Neural cell (in vitro differentiated cells): ENCODE results near the gene ATOH8. TPM values are rescaled to one million over a fixed set of nuclear protein-coding genes. Genes with fewer than 3 reads are reported as not detected.

ENCODE experiments used
- H2AFZ ChIP-seq: fragments of 200-600, 300-800 bp; sonication (generic), shearing (Covaris generic); 2 replicates; pipeline ENCODE4 v1.6.0; 2014; ENCODE audit warnings: low read depth, mild to moderate bottlenecking, antibody characterized with exemption, low read length, moderate library complexity
- H3F3A ChIP-seq: fragments of 200-600 bp; shearing (Covaris generic); 2 replicates; pipeline ENCODE4 v1.6.1; 2016; ENCODE audit warnings: mild to moderate bottlenecking, moderate library complexity, mixed read lengths, antibody characterized with exemption, low read length; ENCODE audit not compliant: insufficient read depth, poor library complexity, severe bottlenecking
- H3K27ac ChIP-seq: fragments of 200-600, 300-800 bp; sonication (generic), shearing (Covaris generic); 2 replicates; pipeline ENCODE4 v1.5.1; 2014; ENCODE audit warnings: mild to moderate bottlenecking, low read length, moderate library complexity
- H3K27me3 ChIP-seq: fragments of 300-800, 200-600 bp; sonication (generic), shearing (Covaris generic); 2 replicates; pipeline ENCODE4 v1.6.0; 2014; ENCODE audit warnings: mild to moderate bottlenecking, low read depth, low read length, moderate library complexity; ENCODE audit not compliant: insufficient read depth
- H3K36me3 ChIP-seq: fragments of 300-800, 200-600 bp; sonication (generic), shearing (Covaris generic); 2 replicates; pipeline ENCODE4 v1.5.1; 2014; ENCODE audit warnings: mild to moderate bottlenecking, antibody characterized with exemption, low read length, moderate library complexity; ENCODE audit not compliant: insufficient read depth
- H3K4me2 ChIP-seq: fragments of 300-800, 200-600 bp; sonication (generic), shearing (Covaris generic); 2 replicates; pipeline ENCODE4 v1.6.0; 2014; ENCODE audit warnings: mild to moderate bottlenecking, low read length
- H3K4me3 ChIP-seq: fragments of 300-800, 200-600 bp; sonication (generic), shearing (Covaris generic); 2 replicates; pipeline ENCODE4 v1.5.1; 2014; ENCODE audit warnings: mild to moderate bottlenecking, low read length, moderate library complexity
- H3K79me2 ChIP-seq: fragments of 200-600 bp; shearing (Covaris generic); replicated peaks from 2 replicates; pipeline ENCODE4 v1.6.0; 2014; ENCODE audit warnings: mild to moderate bottlenecking, low read length, moderate library complexity; ENCODE audit not compliant: insufficient read depth
- H3K9ac ChIP-seq: fragments of 300-800, 200-600 bp; sonication (generic), shearing (Covaris generic); 2 replicates; pipeline ENCODE4 v1.6.1; 2016; ENCODE audit warnings: mild to moderate bottlenecking, low read length, mixed read lengths
- H3K9me2 ChIP-seq: fragments of 200-600 bp; shearing (Covaris generic); 2 replicates; pipeline ENCODE4 v1.6.1; 2016; ENCODE audit warnings: mild to moderate bottlenecking, low read length, mixed read lengths; ENCODE audit not compliant: insufficient read depth
- H3K9me3 ChIP-seq: fragments of 200-600, 300-800 bp; sonication (generic), shearing (Covaris generic); 2 replicates; pipeline ENCODE4 v1.6.1; 2016; ENCODE audit warnings: mild to moderate bottlenecking, mixed run types, low read length, moderate library complexity, mixed read lengths
- H4K20me1 ChIP-seq: fragments of 200-600 bp; shearing (Covaris generic); 2 replicates; pipeline ENCODE4 v1.6.1; 2016; ENCODE audit warnings: mild to moderate bottlenecking, mixed run types; ENCODE audit not compliant: insufficient read depth
- CTCF ChIP-seq: fragments of 450-650 bp; IDR thresholded peaks from 2 replicates; pipeline ENCODE4 v1.5.1; 2014; ENCODE audit warnings: antibody characterized with exemption, mild to moderate bottlenecking, moderate library complexity; ENCODE audit not compliant: poor library complexity, severe bottlenecking
- EP300 ChIP-seq: fragments of 450-650 bp; conservative IDR thresholded peaks from 2 replicates; pipeline ENCODE4 v1.6.1; 2014; ENCODE audit warnings: antibody characterized with exemption, mild to moderate bottlenecking, moderate library complexity; ENCODE audit not compliant: poor library complexity, severe bottlenecking
- EZH2 ChIP-seq: fragments of 200-600, 300-800 bp; shearing (Covaris generic), sonication (generic); IDR thresholded peaks from 2 replicates; pipeline ENCODE4 v1.6.1; 2014; ENCODE audit warnings: antibody characterized with exemption, low read length, borderline replicate concordance, mild to moderate bottlenecking; ENCODE audit not compliant: insufficient read depth, poor library complexity, severe bottlenecking
- MXI1 ChIP-seq: fragments of 450-650 bp; conservative IDR thresholded peaks from 2 replicates; pipeline ENCODE4 v1.6.1; 2014; ENCODE audit warnings: antibody characterized with exemption, mild to moderate bottlenecking; ENCODE audit not compliant: poor library complexity, severe bottlenecking
- POLR2AphosphoS5 ChIP-seq: IDR thresholded peaks from 2 replicates; pipeline ENCODE4 v1.6.1; 2012
- RAD21 ChIP-seq: fragments of 450-650 bp; conservative IDR thresholded peaks from 2 replicates; pipeline ENCODE4 v1.6.1; 2014; ENCODE audit warnings: antibody characterized with exemption, mild to moderate bottlenecking, moderate library complexity
- REST ChIP-seq: IDR thresholded peaks from 2 replicates; pipeline ENCODE4 v1.6.1; 2012; ENCODE audit warnings: borderline replicate concordance
- SMC3 ChIP-seq: fragments of 450-650 bp; conservative IDR thresholded peaks from 2 replicates; pipeline ENCODE4 v1.6.1; 2014; ENCODE audit warnings: antibody characterized with exemption, mild to moderate bottlenecking, moderate library complexity; ENCODE audit not compliant: poor library complexity
- TAF1 ChIP-seq: IDR thresholded peaks from 2 replicates; pipeline ENCODE4 v1.6.1; 2012; ENCODE audit warnings: low read depth
- polyA plus RNA-seq: library from polyadenylated mRNA; depleted of rRNA; stranded (reverse); fragments of >200 nt; gene quantifications from 2 replicates; pipeline ENCODE4 v1.2.3, GENCODE V29; 2014

Gene ATOH8
- polyA plus RNA-seq, 1 donor from 2014 or later = 1.6 TPM

- H3K9ac ChIP-seq = no peak overlapping the region
- no peaks in the 10 kb centered on the region for H3K36me3 ChIP-seq
- H2AFZ ChIP-seq = no peak overlapping the region
- no peak overlapping the region for H3K27ac ChIP-seq
- no peaks in the 10 kb centered on the region for H3K27me3 ChIP-seq
- no peaks in the 10 kb centered on the region for H4K20me1 ChIP-seq
- no peaks in the 10 kb centered on the region for H3F3A ChIP-seq
- no peaks in the 10 kb centered on the region for H3K9me2 ChIP-seq
- no peak overlapping the region for H3K4me2 ChIP-seq
- TF ChIP-seq POLR2AphosphoS5 (no peak), REST (no peak), EP300 (no peak), MXI1 (no peak), SMC3 (no peak), CTCF (no peak), RAD21 (no peak)
- no peaks in the 10 kb centered on the region for H3K79me2 ChIP-seq
- H3K9me3 ChIP-seq = no peaks in the 10 kb centered on the region
- H3K4me3 ChIP-seq = no peak overlapping the region
These were observed 38.1 kb downstream of the ATOH8 start for GRCh38 chr2:85791704-85792565.

- no peak for TF ChIP-seq MXI1
- TF ChIP-seq EZH2 = no peak
- no peak for TF ChIP-seq EP300
- TF ChIP-seq SMC3 = no peak
- TF ChIP-seq TAF1 = no peak
- no peak for TF ChIP-seq CTCF
- TF ChIP-seq RAD21 = no peak
- no peak for TF ChIP-seq POLR2AphosphoS5
- TF ChIP-seq REST = no peak
- Histone ChIP-seq H3K4me2 (no peak overlapping the region), H2AFZ (no peak overlapping the region), H3K27me3 (no peaks in the 10 kb centered on the region), H3K4me3 (no peak overlapping the region), H3K36me3 (no peaks in the 10 kb centered on the region), H3K9ac (no peak overlapping the region), H4K20me1 (no peaks in the 10 kb centered on the region), H3K9me2 (no peaks in the 10 kb centered on the region), H3K79me2 (no peaks in the 10 kb centered on the region), H3K27ac (no peak overlapping the region), H3K9me3 (no peaks in the 10 kb centered on the region), H3F3A (no peaks in the 10 kb centered on the region)
These were observed 39.1 kb downstream of the ATOH8 start for GRCh38 chr2:85792783-85793441.
